GM18505 (cell line): ENCODE results near the gene PRCC.

Source experiments
- ATAC-seq: cut with Tn5 transposase; IDR thresholded peaks from one replicate; pipeline ENCODE4 v1.9.1; 2021; ENCODE audit not compliant: unreplicated experiment
- POLR2A ChIP-seq: IDR thresholded peaks from 4 replicates; pipeline ENCODE4 v1.6.1; 2011; ENCODE audit warnings: borderline replicate concordance; ENCODE audit not compliant: insufficient read depth, insufficient read length; ENCODE audit errors: extremely low read depth

Gene PRCC

GRCh38 chr1:156740741-156741480 lies 26.4 kb upstream of the PRCC start, which contains the start of gene MRPL24:
Gene MRPL24 (minus strand): TSS chr1:156741088. CDS start chr1:156738704, 2,384 bp downstream.
- peak; percentile 59 for TF ChIP-seq POLR2A
- peak; percentile 81 for ATAC-seq

GRCh38 chr1:156741481-156741983 lies 25.8 kb upstream of the PRCC start:
- no peak for ATAC-seq
- peak; percentile 2 for TF ChIP-seq POLR2A

- no peak for ATAC-seq
- TF ChIP-seq POLR2A = no peak
These were observed 25.3 kb upstream of the PRCC start for GRCh38 chr1:156742017-156742416.

DNA sequence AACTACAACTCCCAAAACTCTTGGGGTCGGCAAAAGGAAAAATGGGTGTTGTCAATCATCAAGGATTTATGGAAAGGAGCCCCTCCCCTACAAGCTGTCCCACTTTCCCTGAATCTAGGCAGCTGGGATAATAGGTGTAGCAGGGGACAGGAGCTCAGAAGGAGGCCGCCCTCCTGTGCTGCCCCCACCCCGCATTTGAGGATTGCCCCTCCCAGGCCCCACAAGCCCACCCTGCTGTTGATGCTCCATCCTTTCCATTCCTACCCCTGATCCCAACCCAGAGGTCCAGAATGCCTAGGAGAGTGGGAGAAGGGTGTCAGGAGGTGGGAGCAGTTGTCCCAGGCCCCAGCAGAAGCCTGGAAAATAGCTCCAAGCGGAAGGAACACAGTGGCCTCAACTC lies 24.5 kb upstream of the PRCC start:
- no peak for TF ChIP-seq POLR2A
- ATAC-seq = no peak

DNA sequence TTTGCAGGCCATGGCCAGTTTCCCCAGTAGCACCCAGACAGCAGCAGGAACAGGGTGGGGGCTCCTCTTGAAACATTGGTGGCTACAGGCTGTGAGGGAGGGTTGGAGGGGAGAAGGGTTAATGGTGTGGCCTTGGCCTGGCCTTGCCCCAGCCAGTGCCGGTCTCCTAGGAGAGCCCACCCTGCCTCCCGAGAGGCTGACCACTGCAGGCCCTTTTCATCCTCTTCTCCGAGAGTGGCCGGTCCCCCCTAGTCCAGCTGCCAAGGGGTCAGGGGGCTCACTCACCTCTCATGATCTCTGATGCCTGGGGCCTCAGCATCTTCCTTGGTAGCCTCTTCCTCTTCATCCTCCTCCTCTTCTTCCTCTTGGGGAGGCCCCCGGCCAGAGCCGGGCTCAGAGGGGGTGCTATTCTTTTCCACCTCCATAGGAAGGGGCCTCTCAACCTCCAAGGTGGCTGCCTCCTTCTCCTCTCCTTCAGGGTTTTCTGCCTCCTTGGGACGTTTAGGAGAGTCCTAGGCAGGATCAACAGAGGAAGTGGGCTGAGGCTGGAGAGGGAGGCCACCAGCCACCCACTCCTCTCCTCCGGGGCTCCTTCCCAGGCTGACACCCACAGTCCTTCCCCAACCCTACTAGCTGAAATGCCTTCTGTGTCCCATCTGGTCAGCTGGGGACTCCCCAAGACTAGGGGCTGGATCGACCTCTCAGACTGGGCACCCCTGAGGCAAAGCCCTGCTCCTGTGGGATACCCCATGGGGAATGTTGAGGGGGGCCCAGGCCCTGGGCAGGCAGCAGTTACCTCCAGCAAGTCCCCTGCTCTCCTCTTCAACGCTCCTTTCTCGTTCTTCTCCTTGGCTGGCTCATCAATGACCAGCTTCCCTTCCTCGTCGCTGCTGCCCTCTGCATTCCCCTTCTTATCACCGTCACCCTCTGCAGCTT lies 23.7 kb upstream of the PRCC start:
- no peak for TF ChIP-seq POLR2A
- no peak for ATAC-seq

DNA sequence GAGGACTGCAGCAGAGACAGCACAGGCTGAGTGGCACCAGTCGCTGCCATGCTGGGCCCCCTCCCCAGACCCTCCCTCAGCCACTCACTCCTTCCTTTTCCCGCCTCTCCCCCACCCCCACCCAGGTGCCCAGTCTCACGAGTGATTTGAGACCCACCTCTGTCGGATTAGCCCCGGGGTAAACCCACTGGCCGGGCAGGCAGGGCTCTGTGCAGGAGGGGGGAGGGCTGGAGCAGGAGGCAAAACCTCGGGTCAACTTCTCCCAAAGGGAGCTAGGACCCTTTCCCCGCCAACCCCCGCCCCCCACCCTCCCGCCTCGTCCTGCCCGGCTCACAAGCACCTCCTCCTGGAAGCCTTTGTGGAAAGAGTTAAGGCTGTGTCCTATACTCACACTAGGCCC lies 23.0 kb upstream of the PRCC start:
- no peak for TF ChIP-seq POLR2A

DNA sequence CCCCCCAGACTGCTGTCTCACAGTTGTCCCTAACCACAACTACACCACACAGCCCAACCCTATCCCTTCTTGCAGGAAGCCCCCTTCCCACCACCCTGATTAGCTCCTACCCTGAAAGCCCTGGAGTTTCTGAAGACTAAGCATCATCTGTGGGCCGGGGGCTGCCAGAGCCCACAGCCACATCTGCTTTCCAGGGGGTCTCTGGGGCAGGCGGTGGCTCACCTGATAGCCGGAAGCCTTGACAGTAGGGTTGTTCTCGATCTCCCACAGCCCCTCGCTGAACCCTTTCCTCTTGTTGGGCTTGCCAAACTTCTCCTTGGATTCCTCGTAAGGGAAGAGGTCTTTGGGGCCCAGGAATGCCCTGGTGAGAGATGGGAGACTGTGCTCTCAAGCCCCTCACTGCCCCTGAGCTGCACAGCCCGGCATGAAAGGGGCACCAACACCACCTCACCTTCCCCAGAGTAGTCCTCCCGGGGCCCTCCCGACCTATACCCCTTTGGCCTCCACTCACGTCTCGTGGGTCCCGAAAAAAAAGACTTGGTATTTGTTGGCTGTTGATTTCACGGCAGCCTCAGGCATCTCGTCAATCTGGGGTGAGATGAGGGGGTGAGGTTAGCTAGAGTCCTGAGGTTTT lies 22.4 kb upstream of the PRCC start:
- no peak for ATAC-seq
- TF ChIP-seq POLR2A = no peak

More for the DNA sequence above, 23.0 kb upstream of the PRCC start:
- ATAC-seq = no peak

GRCh38 chr1:156745881-156746280 lies 21.5 kb upstream of the PRCC start:
- TF ChIP-seq POLR2A = no peak
- ATAC-seq = no peak

- no peak for TF ChIP-seq POLR2A
These were observed 21.0 kb upstream of the PRCC start for GRCh38 chr1:156746406-156746727.

GRCh38 chr1:156746728-156747631 lies 20.4 kb upstream of the PRCC start:
- ATAC-seq = no peak
- TF ChIP-seq POLR2A = peak; percentile 39

More at GRCh38 chr1:156746406-156746727, 21.0 kb upstream of the PRCC start:
- ATAC-seq = no peak

GRCh38 chr1:156747742-156748669 lies 19.3 kb upstream of the PRCC start:
- TF ChIP-seq POLR2A = no peak
- ATAC-seq = no peak

GRCh38 chr1:156748670-156749418 lies 18.5 kb upstream of the PRCC start:
- peak; percentile 45 for TF ChIP-seq POLR2A
- ATAC-seq = no peak
